Fibroblast of the aortic adventitia (primary cell): ENCODE results near the gene YY1AP1. TPM values are rescaled to one million over a fixed set of nuclear protein-coding genes. Genes with fewer than 3 reads are reported as not detected.
"Not testable (repeated sequence)": the region's sequence is repeated elsewhere in the genome, so short reads cannot be mapped to it uniquely, and the experiment has no call there.

Experiments used
- DNase-seq: peaks from one replicate; pipeline ENCODE4 v3.0.0-alpha.2; 2010; ENCODE audit warnings: low read depth
- H3K4me3 ChIP-seq: 2 replicates; pipeline ENCODE4 v1.5.1; 2011; ENCODE audit warnings: low read depth, mild to moderate bottlenecking, control low read depth, low read length, moderate library complexity
- total RNA-seq: library from RNA; depleted of rRNA; stranded (reverse); fragments of >200 nt; gene quantifications from 2 replicates; pipeline ENCODE4 v1.2.3, GENCODE V29; 2012; ENCODE audit warnings: low replicate concordance
- TF ChIP-seq, protein P1 (sequence below): IDR thresholded peaks from 2 replicates; pipeline ENCODE4 v1.5.1; 2011; ENCODE audit warnings: mild to moderate bottlenecking, low read length, control low read depth, inconsistent platforms; ENCODE audit not compliant: insufficient read depth

Gene YY1AP1
- total RNA-seq, 1 donor = 54.6 TPM

DNA sequence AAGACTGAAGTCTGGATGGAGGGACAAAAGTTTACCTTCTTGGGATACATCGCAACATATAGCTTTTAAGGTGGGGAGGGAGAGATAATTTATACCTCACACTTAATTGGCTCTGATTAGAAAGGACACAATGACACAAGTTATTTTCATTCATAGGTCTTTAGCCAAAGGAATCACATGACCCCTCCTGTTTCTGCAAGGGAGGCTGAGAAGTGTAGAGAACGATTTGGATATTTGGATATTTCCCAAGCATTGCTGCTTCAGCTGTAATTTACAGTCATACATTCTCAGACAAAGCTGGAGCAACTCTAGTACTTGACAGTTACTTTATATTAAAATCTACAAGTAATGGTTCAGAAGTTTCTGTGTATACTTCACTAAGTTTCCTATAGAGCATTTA lies 24.5 kb upstream of the YY1AP1 start:
- TF ChIP-seq, protein P1, sequence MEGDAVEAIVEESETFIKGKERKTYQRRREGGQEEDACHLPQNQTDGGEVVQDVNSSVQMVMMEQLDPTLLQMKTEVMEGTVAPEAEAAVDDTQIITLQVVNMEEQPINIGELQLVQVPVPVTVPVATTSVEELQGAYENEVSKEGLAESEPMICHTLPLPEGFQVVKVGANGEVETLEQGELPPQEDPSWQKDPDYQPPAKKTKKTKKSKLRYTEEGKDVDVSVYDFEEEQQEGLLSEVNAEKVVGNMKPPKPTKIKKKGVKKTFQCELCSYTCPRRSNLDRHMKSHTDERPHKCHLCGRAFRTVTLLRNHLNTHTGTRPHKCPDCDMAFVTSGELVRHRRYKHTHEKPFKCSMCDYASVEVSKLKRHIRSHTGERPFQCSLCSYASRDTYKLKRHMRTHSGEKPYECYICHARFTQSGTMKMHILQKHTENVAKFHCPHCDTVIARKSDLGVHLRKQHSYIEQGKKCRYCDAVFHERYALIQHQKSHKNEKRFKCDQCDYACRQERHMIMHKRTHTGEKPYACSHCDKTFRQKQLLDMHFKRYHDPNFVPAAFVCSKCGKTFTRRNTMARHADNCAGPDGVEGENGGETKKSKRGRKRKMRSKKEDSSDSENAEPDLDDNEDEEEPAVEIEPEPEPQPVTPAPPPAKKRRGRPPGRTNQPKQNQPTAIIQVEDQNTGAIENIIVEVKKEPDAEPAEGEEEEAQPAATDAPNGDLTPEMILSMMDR = no peak
- DNase-seq = peak; percentile 13
- H3K4me3 ChIP-seq = no peak overlapping the region

DNA sequence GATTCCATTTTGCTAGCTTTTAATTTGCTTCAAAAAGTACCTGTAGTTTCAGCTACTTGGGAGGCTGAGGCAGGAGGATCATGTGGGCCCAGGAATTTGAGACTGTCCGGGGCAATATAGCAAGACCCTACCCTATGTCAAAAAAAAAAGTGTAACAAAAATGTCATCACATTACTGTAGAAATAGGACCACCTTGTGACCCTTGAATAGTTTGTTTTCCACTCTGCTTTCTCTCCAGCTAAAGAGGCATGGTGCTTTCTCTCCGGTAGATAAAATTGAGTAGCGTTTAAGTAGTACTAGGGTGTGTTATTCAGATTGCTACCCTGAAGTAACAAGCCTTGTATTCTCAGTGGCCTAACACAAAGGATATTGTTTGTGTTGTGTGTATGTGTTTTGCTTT lies 24.1 kb upstream of the YY1AP1 start:
- TF ChIP-seq, protein P1 = peak; percentile 11
- peak; percentile 15 for DNase-seq
- H3K4me3 ChIP-seq = not testable (repeated sequence)

DNA sequence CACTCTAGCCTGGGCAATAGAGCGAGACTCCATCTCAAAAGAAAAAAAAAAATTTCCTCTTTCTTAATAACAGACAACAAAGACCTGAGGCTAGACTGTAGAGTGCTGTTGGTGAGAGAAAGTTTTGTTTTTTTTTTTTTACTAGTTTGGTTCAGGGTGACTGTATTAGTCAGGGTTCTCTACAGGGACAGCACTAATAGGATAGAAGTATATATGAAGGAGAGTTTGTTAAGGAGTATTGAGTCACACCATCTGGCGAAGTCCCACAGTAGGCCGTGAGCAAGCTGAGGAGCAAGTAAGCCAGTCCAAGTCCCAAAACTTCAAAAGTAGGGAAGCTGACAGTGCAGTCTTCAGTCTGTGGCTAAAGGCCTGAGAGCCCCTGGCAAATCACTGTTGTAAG lies 22.9 kb upstream of the YY1AP1 start:
- DNase-seq = peak; percentile 20
- H3K4me3 ChIP-seq = not testable (repeated sequence)

DNA sequence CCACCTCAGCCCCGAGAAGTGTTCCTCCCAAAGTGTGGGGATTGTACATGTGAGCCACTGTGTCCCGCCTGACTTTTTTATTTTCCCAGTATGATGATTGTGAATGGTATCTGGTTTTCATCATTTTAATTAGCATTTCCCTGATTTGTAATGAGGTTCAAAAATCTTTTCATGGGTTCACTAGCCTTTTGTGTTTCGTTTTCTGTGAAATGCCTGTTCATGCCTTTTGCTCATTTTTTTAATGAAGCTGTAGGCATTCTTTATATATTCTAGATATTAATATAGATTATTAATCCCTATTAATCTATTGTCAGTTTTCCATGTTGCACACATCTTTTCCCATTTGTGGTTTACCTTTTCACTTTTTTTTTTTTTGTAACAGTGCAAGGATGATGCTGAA lies 20.8 kb upstream of the YY1AP1 start:
- DNase-seq = no peak
- TF ChIP-seq, protein P1 = no peak
- H3K4me3 ChIP-seq = no peak overlapping the region

DNA sequence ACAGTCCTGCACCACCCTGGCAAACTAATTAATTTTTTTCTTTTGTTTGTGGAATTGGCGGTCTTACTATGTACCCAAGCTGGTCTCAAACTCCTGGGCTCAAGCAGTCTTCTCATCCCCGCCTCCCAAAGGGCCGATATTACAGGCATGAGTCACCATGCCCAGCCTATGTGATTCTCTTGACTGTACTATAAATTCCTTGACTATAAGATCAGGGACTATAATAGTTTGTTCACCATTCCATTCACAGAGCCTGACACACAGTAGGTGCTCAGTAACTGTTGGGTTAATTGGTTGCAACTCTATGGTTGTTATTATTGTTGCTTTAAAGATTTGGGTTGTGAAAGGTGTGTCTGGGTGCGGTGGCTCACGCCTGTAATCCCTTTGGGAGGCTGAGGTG lies 17.6 kb upstream of the YY1AP1 start:
- H3K4me3 ChIP-seq = no peak overlapping the region
- TF ChIP-seq, protein P1 = no peak
- peak; percentile 36 for DNase-seq

DNA sequence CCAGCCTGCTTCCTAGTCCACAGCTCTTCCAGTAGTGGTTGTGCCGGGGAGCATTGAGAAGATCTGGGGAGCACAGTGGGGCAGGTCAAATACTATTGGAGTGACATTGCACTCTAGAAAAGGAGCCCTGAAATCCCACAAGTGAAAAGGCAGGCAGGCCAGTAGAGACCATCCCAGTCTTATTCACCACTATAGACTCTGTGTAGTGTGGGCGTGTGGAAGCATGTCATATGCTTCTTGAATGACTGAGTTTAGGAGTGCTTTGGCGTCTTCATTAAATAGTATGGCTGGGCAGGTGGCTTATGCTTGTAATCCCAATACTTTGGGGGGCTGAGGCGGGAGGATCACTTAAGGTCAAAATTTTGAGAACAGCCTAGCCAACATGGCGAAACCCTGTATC lies 15.8 kb upstream of the YY1AP1 start:
- not testable (repeated sequence) for DNase-seq, H3K4me3 ChIP-seq

DNA sequence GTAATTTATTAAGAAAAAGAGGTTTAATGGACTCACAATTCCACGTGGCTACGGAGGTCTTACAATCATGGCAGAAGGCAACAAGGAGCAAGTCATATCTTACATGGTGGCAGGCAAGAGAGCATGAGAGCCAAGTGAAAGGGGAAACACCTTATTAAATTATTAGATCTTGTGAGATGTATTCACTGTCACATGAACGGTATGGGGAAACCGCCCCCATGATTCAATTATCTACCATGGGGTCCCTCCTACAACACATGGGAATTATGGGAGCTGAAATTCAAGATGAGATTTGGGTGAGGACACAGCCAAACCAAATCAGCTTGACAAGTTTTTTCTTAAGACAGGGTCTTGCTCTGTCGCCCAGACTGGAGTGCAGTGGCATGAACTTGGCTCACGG lies 14.6 kb upstream of the YY1AP1 start:
- no peak overlapping the region for H3K4me3 ChIP-seq
- TF ChIP-seq, protein P1 = no peak
- no peak for DNase-seq

DNA sequence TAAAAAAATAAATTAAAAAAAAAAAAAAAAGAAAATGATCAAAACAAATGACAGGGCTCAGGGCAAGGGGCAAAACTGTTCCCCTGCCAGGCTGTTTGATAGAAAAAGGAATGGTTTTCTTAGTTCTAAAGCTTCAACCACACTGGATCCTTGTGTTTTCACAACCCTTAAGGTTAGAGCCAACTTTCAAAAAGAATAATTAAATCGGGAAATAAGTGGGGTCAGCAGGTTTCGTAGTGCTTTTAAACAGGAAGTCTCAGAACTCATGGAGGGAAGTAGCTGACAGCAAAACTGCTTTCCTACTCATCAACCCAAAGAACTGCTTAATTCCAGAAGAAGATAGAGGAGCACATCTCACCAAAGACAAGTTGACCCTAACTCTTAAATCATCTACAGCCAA lies 13.1 kb upstream of the YY1AP1 start:
- not testable (repeated sequence) for H3K4me3 ChIP-seq, DNase-seq

DNA sequence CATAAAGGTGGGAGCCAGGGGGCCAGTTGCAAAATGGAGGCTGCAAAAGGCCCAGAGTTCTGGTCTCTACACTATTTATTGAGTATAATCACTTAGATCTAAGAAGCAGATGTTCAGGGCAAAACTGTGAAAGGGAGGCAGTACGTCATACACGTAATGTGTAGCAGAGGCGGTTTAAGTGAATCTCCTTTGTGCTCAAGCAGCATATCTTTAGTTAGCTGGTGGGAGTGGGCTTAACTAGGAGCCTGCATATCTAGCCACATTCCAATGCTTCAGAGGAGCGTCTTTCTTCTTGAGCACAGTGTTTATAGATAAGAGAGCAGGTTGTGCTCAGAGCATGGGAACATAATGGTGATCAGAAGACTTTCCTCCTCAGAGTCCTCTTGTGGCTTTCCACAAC lies 10.5 kb upstream of the YY1AP1 start:
- DNase-seq, H3K4me3 ChIP-seq: not testable (repeated sequence)
